C4-2B (cell line): ENCODE results near the gene PDLIM7.

Experiments used
- H3K27ac ChIP-seq: fragments of 450-650 bp; 2 replicates; pipeline ENCODE4 v1.5.1; 2017
- CTCF ChIP-seq: fragments of 450-650 bp; conservative IDR thresholded peaks from 2 replicates; pipeline ENCODE4 v1.5.1; 2017; ENCODE audit warnings: mild to moderate bottlenecking
- ZFX ChIP-seq: fragments of 450-650 bp; IDR thresholded peaks from 2 replicates; pipeline ENCODE4 v1.6.1; 2017

Gene PDLIM7

GRCh38 chr5:177455661-177456590, 41.5 kb downstream of the PDLIM7 start:
- TF ChIP-seq ZFX (no peak), CTCF (peak; percentile 92)

GRCh38 chr5:177455036-177455660, 42.3 kb downstream of the PDLIM7 start:
- H3K27ac ChIP-seq: peak overlapping the region; percentile 84
- TF ChIP-seq ZFX (no peak), CTCF (no peak; the same call in none of the 2 replicates)

More at GRCh38 chr5:177455661-177456590, 41.5 kb downstream of the PDLIM7 start:
- H3K27ac ChIP-seq: peak overlapping the region; percentile 84

GRCh38 chr5:177454397-177455035, 42.9 kb downstream of the PDLIM7 start:
- H3K27ac ChIP-seq: peak overlapping the region; percentile 84
- TF ChIP-seq ZFX: no peak
- TF ChIP-seq CTCF: peak; percentile 90

- TF ChIP-seq ZFX: no peak
- TF ChIP-seq CTCF: no peak
- peak overlapping the region; percentile 84 for H3K27ac ChIP-seq
Observed at GRCh38 chr5:177453852-177454396, 43.5 kb downstream of the PDLIM7 start.

- peak overlapping the region; percentile 84 for H3K27ac ChIP-seq
Observed at GRCh38 chr5:177452688-177453638, 44.4 kb downstream of the PDLIM7 start.

More at GRCh38 chr5:177452688-177453638, 44.4 kb downstream of the PDLIM7 start:
- TF ChIP-seq CTCF (no peak), ZFX (no peak)
